NCI-H146 treated with DMSO at 0.1 percent for 48 hours (cell line): ENCODE measurements around the gene GOLGA6L7.
"Not testable (repeated sequence)": the region's sequence is repeated elsewhere in the genome, so short reads cannot be mapped to it uniquely, and the experiment has no call there.

ENCODE experiments used
- DNase-seq: peaks from one replicate; lab custom pipeline; 2025; ENCODE audit not compliant: unreplicated experiment; lab: John Stamatoyannopoulos, UW

Gene GOLGA6L7

GRCh38 chr15:28885128-28885629, 36.7 kb upstream of the GOLGA6L7 start:
- no peak for DNase-seq

GRCh38 chr15:28884151-28884940, 35.9 kb upstream of the GOLGA6L7 start:
- DNase-seq, result no peak

GRCh38 chr15:28881600-28881999, 33.2 kb upstream of the GOLGA6L7 start:
- DNase-seq, result no peak

- DNase-seq, result no peak
Measured at GRCh38 chr15:28881170-28881569, 32.7 kb upstream of the GOLGA6L7 start.

GRCh38 chr15:28880680-28881079, 32.2 kb upstream of the GOLGA6L7 start:
- DNase-seq, result no peak

- no peak for DNase-seq
Measured at GRCh38 chr15:28879551-28879950, 31.1 kb upstream of the GOLGA6L7 start.

GRCh38 chr15:28878209-28878608, 29.8 kb upstream of the GOLGA6L7 start:
- DNase-seq, result no peak

GRCh38 chr15:28876845-28877185, 28.4 kb upstream of the GOLGA6L7 start:
- DNase-seq, result no peak

GRCh38 chr15:28876131-28876844, 27.8 kb upstream of the GOLGA6L7 start:
- no peak for DNase-seq

- DNase-seq, result no peak
Measured at GRCh38 chr15:28875461-28876000, 27.1 kb upstream of the GOLGA6L7 start.

- DNase-seq, result no peak
Measured at GRCh38 chr15:28873585-28874190, 25.2 kb upstream of the GOLGA6L7 start.

- DNase-seq, result no peak
Measured at GRCh38 chr15:28873006-28873405, 24.6 kb upstream of the GOLGA6L7 start.

- no peak for DNase-seq
Measured at GRCh38 chr15:28871168-28871567, 22.7 kb upstream of the GOLGA6L7 start.

GRCh38 chr15:28868744-28869345, 20.4 kb upstream of the GOLGA6L7 start:
- DNase-seq, result no peak

- DNase-seq, result not testable (repeated sequence)
Measured at GRCh38 chr15:28861589-28862293, 13.3 kb upstream of the GOLGA6L7 start.

- DNase-seq, result no peak
Measured at GRCh38 chr15:28861031-28861534, 12.6 kb upstream of the GOLGA6L7 start.

GRCh38 chr15:28854578-28854977, 6.1 kb upstream of the GOLGA6L7 start:
- not testable (repeated sequence) for DNase-seq

GRCh38 chr15:28853654-28854053, 5.2 kb upstream of the GOLGA6L7 start:
- DNase-seq, result not testable (repeated sequence)

GRCh38 chr15:28849766-28850165, 1.3 kb upstream of the GOLGA6L7 start:
- DNase-seq, result not testable (repeated sequence)

GRCh38 chr15:28849271-28849670, 827 bp upstream of the GOLGA6L7 start:
- not testable (repeated sequence) for DNase-seq
